ENCODE results near the gene NUP210.
"Not testable (repeated sequence)": the region's sequence is repeated elsewhere in the genome, so short reads cannot be mapped to it uniquely, and the experiment has no call there.

Gene NUP210

DNA sequence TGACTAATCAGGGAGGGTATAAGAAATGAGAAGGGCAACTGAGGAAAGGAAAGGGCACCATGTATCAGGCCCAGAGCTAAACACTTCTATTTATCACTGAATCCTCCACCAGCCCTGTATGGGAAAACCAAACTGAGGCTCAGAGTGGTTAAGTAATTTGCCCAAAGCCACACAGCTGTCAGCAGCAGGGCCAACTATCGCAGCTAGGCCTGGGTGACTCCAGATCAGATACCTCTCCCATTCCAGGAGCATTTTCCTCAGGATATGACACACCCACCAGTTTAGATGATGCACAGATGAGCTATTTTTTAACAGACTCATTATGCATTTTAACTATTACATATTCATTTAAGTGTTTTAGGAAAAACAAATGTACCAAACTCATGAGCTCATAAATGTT lies 14.5 kb downstream of the NUP210 start:
- FAIRE-seq: no peak

DNA sequence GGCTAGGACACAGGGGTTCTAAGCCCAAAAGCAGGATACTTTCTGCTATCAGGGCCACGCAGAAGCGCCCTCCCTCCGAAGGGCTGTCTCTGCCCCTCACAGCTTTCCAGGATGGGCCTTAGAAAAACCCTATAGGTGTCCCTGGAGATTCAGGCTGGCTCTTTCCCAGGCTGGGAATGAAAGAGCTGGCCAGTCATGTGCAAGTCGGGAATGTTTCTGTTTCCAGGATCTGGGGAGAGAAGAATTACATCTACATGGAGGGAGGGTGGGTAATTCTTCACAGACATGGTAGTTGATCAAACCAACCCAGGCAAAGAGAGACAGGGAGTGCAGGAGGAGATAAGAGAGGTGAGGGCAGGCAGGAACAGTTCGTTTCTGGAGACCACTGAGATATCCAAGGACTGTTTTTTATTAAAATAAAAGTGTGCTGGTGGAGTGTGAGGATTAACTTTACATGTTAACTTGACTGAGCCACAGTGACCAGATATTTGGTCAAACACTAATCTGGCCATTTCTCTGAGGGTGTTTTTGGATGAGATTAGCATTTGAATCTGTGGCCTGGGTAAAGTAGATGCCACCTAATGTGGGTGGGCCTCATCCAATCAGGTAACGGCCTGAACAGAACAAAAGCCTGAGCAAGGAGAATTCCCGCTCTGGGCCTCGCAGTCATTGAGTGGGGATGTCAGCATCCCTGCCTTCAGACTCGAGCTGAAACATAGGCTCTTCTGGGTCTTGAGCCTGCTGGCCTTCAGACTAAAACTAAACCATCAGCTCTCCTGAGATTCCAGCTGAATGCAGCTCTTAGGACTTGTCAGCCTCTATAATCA lies 15.3 kb downstream of the NUP210 start:
- FAIRE-seq: no peak

DNA sequence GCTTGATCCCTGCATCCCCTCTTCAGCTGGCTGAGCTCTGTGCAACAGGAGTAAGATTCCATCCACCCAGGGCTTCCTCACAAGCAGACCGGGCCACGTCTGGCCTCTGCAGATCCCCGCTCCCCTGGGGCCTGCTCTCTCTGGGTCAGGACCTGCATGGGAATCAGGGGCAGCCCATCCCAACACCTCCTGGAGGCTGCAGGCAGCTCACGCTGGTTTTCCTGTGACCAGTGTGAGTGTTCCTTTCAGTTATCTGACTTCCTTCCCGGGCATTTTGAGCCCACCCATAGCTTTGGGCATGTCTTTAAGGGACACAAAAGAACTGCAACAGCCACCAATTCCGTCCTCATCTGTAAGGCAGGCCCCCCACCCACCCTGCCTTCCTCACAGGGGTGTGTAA lies 16.3 kb downstream of the NUP210 start:
- FAIRE-seq: no peak

DNA sequence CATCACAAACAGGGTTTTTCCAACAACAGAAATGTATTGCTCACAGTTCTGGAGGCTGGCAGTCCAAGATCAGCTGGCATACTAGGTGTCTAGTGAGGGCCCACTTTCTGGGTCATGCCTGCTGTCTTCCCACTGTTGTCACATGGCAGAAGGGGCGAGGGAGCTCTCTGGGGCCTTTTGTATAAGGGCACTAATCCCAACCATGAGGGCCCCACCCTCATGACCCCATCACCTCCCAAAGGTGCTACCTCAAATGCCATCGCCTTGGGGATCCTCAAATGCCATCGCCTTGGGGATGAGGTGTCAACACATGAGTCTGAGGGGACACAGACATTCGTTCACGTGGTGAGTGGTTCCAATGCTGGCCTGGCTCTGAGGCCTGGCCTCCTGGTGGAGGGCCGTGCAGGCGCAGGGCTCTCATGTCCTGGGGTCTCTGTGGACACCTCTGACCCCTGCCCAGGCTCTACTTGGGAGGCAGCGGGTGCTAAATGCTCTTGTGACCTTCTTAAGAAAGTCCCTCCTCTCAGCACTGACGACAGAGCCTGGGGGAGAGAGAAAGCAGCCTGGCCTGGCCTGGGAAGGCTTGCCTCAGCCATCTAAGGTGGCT lies 16.8 kb downstream of the NUP210 start:
- FAIRE-seq: no peak

DNA sequence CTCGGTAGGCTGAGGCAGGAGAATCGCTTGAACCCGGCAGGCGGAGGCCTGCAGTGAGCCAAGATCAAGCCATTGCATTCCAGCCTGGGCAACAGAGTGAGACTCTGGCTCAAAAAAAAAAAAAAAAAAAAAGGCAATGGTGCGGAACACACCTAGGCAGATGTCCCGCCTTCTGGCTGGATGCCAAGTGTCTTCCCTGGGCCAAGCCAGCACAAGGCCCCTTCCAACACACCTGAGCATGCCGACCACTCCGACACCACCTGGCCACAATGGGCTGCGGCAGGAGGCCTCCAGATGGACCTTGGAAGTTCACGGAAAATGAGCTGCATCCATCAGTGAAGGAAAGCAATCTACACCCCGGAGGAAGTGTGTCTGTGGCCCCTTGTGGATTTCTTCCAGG lies 19.0 kb downstream of the NUP210 start:
- FAIRE-seq: no peak

DNA sequence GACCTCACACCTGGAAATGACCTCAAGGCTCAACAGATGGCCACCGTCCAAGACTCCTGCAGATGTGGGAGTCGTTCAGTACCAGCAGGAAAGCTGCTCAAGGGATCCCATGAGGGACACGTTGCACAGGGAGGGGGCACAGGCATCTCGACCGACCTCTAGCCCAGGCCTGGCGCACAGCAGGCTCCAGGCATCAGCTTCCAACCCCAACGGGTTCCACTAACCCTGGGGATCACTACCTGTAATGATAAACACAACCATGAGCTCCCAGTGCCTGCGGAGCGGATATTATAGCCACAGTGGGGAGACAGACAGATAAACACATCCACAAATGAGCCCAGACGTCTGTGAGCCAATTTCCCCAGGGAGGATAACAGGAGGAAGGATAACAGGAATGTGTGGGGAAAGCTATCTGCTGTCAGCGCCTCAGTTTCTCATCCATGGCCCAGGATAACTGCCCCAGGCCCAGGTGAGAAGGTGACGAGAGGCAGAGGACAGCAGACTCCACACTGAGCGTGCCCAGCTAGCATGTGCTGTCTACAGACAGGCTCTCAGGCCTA lies 19.9 kb downstream of the NUP210 start:
- FAIRE-seq: no peak

DNA sequence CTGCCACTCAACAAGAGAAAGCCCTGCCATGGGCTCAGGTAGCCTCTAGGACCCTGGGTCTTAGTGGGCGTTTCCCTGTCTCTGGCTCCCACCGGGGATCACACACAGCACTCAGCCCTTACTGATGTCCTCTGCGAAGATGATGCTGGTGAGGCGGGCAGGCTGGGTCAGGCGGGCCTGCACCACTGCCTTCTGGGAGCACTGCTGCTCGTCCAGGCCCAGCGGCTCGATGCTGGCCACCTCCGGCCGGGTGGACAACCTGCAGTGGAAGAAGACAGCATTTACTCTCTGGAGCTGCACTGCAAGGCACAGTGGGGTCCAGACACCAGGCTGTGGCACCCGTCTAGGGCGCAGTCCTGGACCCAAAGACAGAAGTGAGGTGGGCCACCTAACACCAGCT lies 20.5 kb downstream of the NUP210 start:
- FAIRE-seq: no peak

DNA sequence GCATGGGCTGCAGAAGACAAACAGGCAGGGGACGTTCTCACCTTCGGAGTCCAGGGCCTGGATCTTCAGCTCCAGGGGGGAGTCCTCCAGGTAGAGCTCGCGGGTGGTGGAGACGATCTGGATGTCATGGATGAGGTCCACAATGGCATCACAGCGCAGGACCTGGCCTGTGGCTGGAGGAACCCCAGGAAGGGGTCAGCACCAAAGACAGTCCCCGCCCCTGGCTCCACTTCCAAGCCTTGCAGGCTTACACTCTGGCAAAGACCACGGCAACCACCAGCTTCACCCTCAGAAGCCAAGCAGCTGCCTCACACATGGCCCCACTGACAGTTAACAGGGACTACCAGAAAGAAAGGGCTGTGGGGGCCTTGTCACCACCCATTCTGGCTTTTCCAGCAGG lies 22.8 kb downstream of the NUP210 start:
- FAIRE-seq: no peak

DNA sequence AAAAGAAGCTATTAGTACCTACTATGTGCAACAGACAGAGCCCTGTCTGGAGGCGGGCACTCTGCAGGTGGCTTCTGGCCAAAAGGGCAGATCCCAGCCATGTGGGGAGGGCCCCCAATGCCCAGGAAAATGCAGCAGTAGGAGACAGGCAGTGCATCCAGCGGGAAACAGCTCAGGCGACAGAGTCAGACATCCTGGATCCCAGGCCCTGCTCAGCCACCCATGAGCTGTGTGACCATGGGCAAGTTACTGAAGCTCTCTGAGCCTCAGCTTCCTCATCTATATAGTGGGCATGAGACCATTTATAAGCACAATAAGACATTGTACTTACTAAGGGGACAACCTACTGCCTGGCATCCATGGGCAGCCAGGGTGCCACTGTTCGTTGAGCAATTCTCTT lies 25.8 kb downstream of the NUP210 start:
- FAIRE-seq: no peak

DNA sequence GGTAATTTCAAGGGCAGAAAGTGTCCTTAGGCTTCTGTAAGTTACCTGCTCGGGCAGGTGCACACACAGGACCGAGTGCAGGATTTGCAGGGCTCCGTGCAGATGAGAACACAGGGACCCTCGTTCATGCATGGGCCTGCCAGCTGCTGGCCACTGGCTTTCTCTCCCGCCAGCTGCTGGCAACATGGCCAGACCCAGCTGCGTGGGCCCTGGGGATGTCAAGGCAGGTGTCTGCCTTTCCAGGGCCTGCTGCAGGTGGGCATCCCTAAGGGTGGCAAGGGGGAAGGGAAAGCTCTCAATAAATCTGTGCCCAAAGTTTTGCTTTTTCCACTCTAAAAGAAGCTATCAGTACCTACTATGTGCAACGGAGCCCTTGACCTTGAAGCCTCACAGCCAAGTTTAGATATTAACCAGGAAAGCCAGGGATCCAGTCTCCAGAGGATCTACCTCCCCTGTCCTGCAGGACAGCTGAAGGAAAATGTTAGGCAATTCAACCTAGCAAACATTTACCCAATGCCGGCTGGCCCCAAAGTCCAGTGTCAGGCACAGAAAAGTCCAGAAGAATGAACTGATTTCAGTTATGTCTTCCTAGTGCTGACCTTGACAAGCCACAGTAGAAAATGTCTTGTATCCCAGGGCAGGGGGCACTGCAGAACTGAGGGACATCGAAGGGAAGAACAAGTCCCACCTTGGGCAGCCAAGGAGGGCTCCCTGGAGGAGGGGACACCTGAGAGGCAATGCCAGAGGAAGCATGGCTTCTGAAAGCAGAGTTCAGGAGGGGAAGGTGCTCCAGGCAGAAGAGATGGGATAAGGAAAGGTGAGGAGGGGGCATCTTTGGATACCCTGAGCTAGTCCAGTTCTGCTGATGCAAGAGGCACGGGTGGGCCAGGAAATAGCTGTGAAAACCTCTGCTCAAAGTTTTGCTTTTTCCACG lies 26.4 kb downstream of the NUP210 start:
- no peak for FAIRE-seq

DNA sequence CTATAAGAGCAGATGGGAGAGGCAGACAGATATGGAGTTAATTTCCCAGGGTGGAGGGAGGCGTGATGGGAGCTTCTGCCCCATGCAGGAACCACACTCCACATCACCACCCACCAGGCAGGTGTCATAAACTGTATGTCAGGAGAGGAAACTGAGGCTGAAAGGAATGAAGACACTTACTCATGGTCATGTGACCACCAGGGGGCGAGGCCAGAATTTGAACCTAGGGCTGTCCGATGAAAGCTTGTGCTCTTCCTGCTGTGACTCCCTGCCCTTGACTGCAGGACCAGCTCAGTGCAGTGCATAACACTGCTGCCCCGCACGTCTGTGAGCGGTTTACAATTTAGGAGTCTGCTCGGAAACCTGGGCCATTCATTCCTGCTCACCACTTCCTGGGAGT lies 28.8 kb downstream of the NUP210 start:
- no peak for FAIRE-seq

DNA sequence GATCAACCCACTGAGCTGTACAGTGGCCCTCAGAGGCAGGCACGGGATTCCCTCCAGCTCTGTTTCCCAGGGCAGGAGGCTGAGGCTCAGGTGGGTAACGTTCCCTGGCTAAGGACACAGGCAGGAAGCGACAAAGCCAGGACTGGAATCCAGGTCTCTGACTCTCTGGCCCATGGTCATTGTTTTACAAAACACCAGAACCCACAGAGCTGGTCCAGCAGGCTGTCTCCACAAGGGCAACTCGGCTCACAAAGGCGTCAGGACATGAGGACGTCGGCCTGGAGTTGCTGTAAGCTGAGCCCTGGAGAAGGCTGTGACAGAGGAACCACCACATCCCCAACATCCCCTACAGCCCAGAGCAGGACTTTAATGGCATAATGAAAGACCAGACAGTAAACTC lies 30.7 kb downstream of the NUP210 start:
- FAIRE-seq: no peak

DNA sequence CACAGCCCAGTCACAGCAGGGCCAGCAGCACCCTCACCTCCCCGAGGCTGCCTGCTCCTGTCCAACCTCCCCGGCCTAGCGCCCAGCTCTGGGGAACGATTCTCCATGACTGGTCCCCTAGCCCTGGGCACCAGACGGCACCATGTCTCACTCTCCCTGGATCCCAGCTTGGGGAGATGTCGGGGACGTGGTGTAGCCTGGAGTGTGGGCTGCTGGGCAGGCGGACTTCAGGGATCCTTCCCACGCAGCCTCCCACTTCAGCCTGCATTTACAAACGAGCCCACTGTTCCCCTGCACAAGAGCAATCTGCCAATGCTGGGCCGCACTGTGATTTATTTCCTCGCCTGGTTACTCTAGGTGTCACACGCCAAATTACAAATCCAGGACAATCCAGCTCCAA lies 31.3 kb downstream of the NUP210 start:
- FAIRE-seq: no peak

DNA sequence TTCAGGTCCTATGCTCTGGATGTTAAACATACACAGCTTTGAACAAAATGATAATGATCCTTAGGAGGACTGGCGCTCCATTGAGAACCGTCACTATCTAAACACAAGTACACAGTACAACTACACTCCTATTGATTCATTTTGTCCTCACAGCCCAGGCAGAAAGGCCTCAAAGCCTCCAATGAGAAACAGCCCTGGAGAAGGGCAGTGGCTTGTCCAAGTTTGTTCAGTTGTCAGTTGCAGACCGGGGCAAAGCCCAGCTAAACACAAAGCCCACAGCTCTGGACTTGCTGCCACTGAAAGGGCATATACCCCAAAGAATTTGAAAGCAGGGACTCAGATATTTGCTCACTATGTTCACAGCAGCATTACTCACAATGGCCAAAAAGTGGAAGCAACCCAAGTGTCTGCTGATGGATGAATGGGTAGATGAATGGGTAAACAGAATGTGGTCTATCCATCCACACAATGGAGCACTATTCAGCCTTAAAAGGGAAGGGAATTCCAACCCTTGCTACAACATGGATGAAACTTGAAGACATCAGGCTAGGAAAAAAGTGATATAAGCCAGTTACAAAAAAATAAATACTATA lies 34.7 kb downstream of the NUP210 start:
- no peak for FAIRE-seq

DNA sequence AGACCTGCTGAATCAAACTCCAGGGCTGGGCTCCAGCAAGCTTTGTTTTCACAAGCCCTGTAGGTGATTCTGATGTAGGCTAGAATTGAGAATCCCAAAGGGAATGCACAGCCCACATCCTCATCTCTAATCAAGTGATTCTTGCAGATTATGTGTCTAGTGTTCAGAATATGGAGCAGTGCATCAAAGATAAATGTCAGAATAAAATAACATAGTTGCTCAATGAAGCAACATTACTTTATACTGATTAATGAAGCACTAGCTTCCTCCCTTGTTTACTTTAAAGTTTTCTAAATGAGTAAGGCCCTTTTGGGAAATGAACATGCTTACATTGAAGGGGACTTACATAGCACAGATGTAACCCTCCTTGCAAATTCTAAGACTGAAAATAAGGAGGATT lies 39.2 kb downstream of the NUP210 start:
- no peak for FAIRE-seq

DNA sequence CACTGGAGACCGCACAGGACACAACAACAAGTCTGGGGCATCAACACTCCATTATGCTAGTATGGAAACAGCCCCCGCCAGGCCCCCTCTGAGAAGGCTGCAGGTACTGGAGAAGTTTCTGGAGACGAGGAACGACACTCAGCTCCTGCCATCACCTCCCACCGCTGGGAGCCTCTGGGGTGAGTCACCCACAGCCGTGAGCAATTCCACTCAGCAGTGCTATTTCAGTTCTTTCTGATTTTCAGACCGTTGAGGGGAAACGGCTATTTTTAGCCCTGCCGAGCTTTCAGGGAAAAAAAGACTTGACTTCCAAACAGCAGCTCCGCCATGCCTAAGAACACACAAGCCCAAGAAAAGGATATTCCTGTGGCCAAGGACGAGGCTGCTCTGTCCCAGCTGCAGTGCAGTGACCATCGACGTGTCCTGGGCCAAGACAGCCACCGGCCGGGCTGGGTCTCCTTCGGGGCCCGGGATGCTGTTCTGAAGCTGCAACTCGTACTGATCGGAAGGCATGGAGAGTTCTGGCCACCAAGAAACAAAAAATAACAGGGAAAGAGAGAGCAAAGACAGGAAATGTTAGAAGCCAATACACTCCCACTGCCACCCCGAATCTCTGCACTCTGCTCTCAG lies 40.8 kb downstream of the NUP210 start:
- FAIRE-seq: no peak

DNA sequence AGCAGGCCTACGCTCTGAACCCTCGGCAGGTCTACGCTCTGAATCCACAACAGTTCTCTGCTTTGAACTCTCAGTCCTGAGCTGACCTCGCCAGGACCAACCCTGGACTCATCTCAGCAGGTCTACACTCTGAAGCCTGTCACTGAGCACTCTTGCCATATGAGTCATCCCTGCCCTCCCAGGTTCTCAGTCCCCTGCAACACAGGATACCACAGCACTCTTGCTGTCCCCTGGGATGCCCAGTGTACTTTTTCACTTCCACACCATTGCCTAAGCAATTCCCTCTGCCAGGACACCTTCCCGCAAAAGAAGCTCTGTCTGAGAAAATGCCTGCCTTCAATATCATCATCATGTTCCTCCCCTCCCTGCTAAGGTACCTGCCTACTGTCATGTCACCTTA lies 42.0 kb downstream of the NUP210 start:
- FAIRE-seq: no peak

DNA sequence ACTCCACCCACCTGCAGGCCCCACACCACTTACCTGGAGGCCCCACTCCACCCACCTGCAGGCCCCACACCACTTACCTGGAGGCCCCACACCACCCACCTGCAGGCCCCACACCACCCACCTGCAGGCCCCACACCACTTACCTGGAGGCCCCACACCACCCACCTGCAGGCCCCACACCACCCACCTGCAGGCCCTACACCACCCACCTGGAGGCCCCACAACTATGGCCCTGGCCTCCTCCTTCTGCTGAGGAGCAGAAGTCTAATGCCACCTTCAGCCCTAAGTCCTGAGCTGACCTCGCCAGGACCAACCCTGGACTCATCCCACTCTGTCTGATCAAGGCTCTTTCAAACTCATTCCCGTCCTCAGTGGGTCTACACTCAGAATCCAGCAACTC lies 42.4 kb downstream of the NUP210 start:
- FAIRE-seq: not testable (repeated sequence)

DNA sequence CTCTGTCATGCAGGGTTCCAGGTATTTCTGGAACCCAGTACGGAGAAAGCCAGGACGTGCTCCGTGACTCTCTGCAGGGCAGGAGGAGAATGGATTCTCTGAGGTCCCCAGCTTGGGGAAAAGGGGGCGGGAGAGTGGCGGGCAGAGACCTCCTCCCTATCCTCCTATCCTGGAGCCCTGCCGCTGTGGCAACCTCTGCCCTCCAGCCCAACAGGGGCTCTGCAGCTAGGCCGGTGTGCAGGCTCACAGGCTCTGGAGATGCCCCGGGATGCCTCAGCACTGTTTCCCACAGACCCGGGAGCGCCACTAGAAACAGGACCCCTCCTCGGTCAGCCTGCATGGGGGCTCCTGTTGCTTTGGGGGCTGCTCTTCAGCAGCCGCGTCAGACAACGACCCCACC lies 43.1 kb downstream of the NUP210 start:
- no peak for FAIRE-seq

DNA sequence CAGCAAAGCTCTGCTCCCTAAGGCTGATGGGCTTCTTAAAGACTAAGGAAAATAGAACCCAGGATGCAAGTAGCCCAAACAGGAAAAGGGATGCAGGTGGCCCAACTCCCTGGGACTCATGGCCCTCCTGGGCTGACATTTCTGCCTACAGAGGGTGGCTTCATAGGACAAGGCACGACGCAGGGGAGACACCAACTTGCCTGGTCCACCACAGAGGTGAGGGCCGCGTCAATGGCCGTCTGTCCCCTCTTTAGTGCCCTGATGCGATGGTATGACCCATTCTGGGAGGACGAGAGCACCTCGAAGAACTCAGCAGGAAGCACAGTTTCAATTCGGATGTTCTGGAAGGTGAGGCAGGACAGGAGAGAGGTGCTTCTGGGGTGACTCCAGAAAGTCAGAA lies 44.0 kb downstream of the NUP210 start:
- FAIRE-seq: no peak

DNA sequence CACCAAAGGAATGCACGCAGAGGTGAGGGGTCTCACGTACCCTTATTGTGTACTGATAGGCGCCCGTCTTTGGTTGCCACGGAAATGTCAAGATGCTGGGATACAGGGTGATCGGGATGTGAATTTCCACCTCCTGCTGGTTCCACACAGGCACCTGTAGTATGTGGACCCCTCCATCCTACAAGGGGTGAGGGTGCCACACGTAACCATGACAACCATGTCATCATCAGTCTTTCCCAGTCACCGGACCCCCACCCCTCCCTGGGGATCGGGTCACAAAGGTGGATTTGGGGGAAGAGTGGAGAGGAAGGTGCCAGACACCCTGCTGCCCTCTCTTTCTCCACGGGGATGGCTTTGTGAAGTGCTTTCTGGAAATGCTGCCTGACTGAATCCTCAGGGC lies 44.7 kb downstream of the NUP210 start:
- FAIRE-seq: no peak

DNA sequence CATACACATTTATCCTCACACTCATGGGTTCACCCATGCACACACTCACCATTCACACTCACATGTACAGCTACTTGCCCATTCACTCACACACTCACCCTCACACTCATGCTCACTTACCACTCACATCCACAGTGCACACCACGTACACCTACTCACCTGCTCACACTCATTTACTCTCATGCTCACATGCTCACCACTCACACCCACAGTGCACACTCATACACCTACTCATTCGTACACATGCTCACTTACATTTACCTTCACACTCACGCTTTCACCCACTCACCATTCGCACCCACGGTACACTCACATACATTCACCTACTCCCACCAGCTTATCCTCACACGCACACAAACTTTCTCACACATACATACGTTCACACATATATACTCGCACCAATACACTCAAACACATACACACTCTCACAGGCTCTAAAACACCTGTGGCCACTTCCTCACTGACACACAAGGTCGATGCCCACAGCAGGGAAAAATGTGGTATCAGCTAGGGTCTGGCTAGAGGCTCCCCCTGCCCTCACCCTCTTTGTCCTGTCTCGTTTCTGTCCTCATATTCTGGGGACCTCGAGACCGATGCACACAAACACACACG lies 46.0 kb downstream of the NUP210 start:
- FAIRE-seq: no peak

All from A204.1 (cell line).